ENCODE measurements around the gene STARD9.
"Not testable (repeated sequence)": the region's sequence is repeated elsewhere in the genome, so short reads cannot be mapped to it uniquely, and the experiment has no call there.

The STARD9 gene

GRCh38 chr15:42575188-42576039 is at the start of gene STARD9:
Gene STARD9, plus strand, starts transcription at chr15:42575606. Its CDS starts 110 bp downstream, at chr15:42575716.
- DNase-seq: peak; percentile 98

GRCh38 chr15:42528970-42529369 is 46.4 kb upstream of the STARD9 start:
- no peak for DNase-seq

- DNase-seq: no peak
Measured at GRCh38 chr15:42533246-42533645, 42.2 kb upstream of the STARD9 start.

GRCh38 chr15:42544853-42545629 is 30.4 kb upstream of the STARD9 start:
- no peak for DNase-seq

GRCh38 chr15:42547918-42548248 is 27.5 kb upstream of the STARD9 start:
- no peak for DNase-seq

GRCh38 chr15:42548249-42549031 is 27.0 kb upstream of the STARD9 start, which contains the start of the genes HAUS2 and LRRC57:
Gene HAUS2, plus strand, starts transcription at chr15:42548838. Its CDS starts 35 bp downstream, at chr15:42548873.
Gene LRRC57, minus strand, starts transcription at chr15:42548793. Its CDS starts 359 bp downstream, at chr15:42548434.
- peak; percentile 96 for DNase-seq

- no peak for DNase-seq
Measured at GRCh38 chr15:42549032-42549491, 26.3 kb upstream of the STARD9 start.

- DNase-seq: no peak
Measured at GRCh38 chr15:42549741-42550392, 25.5 kb upstream of the STARD9 start.

- DNase-seq: no peak
Measured at GRCh38 chr15:42553554-42553953, 21.9 kb upstream of the STARD9 start.

GRCh38 chr15:42556550-42557207 is 18.7 kb upstream of the STARD9 start:
- not testable (repeated sequence) for DNase-seq

GRCh38 chr15:42558739-42559138 is 16.7 kb upstream of the STARD9 start:
- no peak for DNase-seq

- no peak for DNase-seq
Measured at GRCh38 chr15:42576040-42576594, 711 bp downstream of the STARD9 start.

- no peak for DNase-seq
Measured at GRCh38 chr15:42576776-42577175, 1.4 kb downstream of the STARD9 start.

- no peak for DNase-seq
Measured at GRCh38 chr15:42577514-42578031, 2.2 kb downstream of the STARD9 start.

GRCh38 chr15:42578984-42579537 is 3.7 kb downstream of the STARD9 start:
- DNase-seq: no peak

GRCh38 chr15:42581272-42581730 is 5.9 kb downstream of the STARD9 start:
- DNase-seq: peak; percentile 92

GRCh38 chr15:42582569-42583375 is 7.4 kb downstream of the STARD9 start:
- DNase-seq: no peak

GRCh38 chr15:42584031-42584765 is 8.8 kb downstream of the STARD9 start:
- no peak for DNase-seq

- no peak for DNase-seq
Measured at GRCh38 chr15:42590619-42591237, 15.3 kb downstream of the STARD9 start.
